ENCODE measurements around the gene CORO2B. TPM values are rescaled to one million over a fixed set of nuclear protein-coding genes. Genes with fewer than 3 reads are reported as not detected.

Gene CORO2B
- total and polyA plus RNA-seq, 2 of the 4 experiments (the other 2 are of a cell fraction), result 9.3 to 39.3 TPM

DNA sequence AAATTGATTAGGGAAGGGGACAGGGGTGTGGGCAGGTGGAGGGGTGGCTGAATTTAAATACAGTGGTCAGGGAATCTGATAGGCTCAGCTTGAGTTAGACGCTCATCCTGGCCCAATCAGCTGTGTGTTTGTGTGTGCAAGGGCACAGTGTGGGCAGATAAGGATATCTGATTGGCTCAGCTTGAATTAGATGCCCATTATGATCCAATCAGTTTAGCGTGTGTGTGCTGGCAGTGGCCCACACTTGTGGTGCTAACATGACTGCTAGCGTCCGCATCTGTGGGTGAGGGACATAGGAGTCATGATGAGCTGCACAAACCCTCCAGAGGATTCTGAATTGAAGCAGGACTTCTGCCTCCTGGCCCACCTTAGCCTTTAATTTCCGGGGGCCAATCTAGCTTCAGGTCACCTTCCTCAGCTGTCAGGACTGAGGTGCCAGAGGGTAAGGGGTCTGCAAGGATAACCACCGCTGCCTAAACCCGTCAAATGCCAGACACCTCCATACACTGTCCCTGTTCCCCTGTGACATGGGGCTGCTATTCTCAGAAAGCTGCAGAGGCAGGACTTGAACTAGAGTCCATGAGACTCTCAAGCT lies 97.3 kb downstream of the CORO2B start:
- H3K4ac ChIP-seq (ENCODE audit: low read depth, low read length), result no peak overlapping the region
- H4K20me1 ChIP-seq (ENCODE audit: insufficient read depth, low read length), result peaks cover 3% of the 10 kb centered on the region; the same call in 1 of the 2 replicates
- no peak overlapping the region for H3K4me2 ChIP-seq (ENCODE audit: low read depth, low read length)
- ChIA-PET POLR2A (ENCODE audit: unreplicated experiment) (no interaction called here), CTCF (interaction anchor here (1.9 kb wide), 1 partner anchor 116 kb away, joined by 8 read pairs; no protein-coding TSS in a partner anchor)
- H4K91ac ChIP-seq (ENCODE audit: insufficient read depth, low read depth, low read length), result no peak overlapping the region
- H3K27me3 ChIP-seq (ENCODE audit: control insufficient read depth, insufficient read depth, low read length), result no peaks in the 10 kb centered on the region
- in situ Hi-C loops (cut with MboI; ENCODE audit: low sequenced_read_pairs) (no loop called here), intact Hi-C loops (cut with micrococcal nuclease) (no loop called here), dilution Hi-C loops (cut with HindIII; ENCODE audit: low sequenced_read_pairs, unreplicated experiment) (no loop called here)
- no peak overlapping the region for H4K8ac ChIP-seq (ENCODE audit: low read depth in 2 of 2, low read length in 2 of 2)
- H2BK15ac ChIP-seq (ENCODE audit: low read depth, low read length), result no peak overlapping the region
- no peak overlapping the region for H3K4me3 ChIP-seq (ENCODE audit: insufficient read depth, low read depth, low read length)
- H2AK9ac ChIP-seq (replicated peaks; ENCODE audit: low read depth, low read length, poor library complexity), result no peak overlapping the region
- H3K36me3 ChIP-seq (ENCODE audit: control insufficient read depth, insufficient read depth, low read length), result no peaks in the 10 kb centered on the region
- H3K27ac ChIP-seq (ENCODE audit: insufficient read depth, low read length), result no peak overlapping the region
- H3K9me3 ChIP-seq (ENCODE audit: control insufficient read depth, insufficient read depth, low read length), result no peaks in the 10 kb centered on the region
- no peak overlapping the region for H3K56ac ChIP-seq (ENCODE audit: extremely low read depth, insufficient read depth, low read length)
- H4K5ac ChIP-seq (ENCODE audit: low read depth, low read length), result no peak overlapping the region
- no peak overlapping the region for H3K23ac ChIP-seq (ENCODE audit: low read depth, low read length)
- H2BK5ac ChIP-seq (ENCODE audit: low read depth, low read length, poor library complexity, severe bottlenecking), result no peak overlapping the region
- no peaks in the 10 kb centered on the region; a peak in 1 of 4 replicates for H3K79me1 ChIP-seq (ENCODE audit: low read depth in 1 of 2, low read length in 2 of 2)
- H3K4me1 ChIP-seq (ENCODE audit: control insufficient read depth, insufficient read depth, low read length), result no peaks in the 10 kb centered on the region
- 89% methylated on average over 4 of the region's 7 CpGs; no CpG with 5 or more reads in 1 of the 2 experiments for WGBS, 2 experiments (ENCODE audit: extremely low coverage in 2 of 2, insufficient read length in 1 of 2)
- no peak for ATAC-seq (ENCODE audit: low read depth)
- no peak overlapping the region for H2BK120ac ChIP-seq (ENCODE audit: low read depth, low read length)
- H2AK5ac ChIP-seq (ENCODE audit: low read depth, low read length), result no peak overlapping the region; the same call in 1 of the 2 replicates
- H3K9me1 ChIP-seq (ENCODE audit: insufficient read depth, low read length), result no peaks in the 10 kb centered on the region
- DNase-seq, result no peak
- no TSS peak for BruUV-seq (replicated peaks)
- no peak overlapping the region for H2AFZ ChIP-seq (replicated peaks; ENCODE audit: low read length, poor library complexity)
- TF ChIP-seq RCOR1 (IDR thresholded peaks at IDR 0.05; ENCODE audit: insufficient replicate concordance, low read length) (no peak), RFX5 (IDR thresholded peaks at IDR 0.05; ENCODE audit: low read depth, low read length) (no peak), FOS (IDR thresholded peaks at IDR 0.05; ENCODE audit: low read depth, low read length) (no peak), NFE2L2 (IDR thresholded peaks at IDR 0.05; ENCODE audit: low read depth, low read length) (no peak), MAZ (IDR thresholded peaks at IDR 0.05; ENCODE audit: borderline replicate concordance, low read depth, low read length) (no peak), MAFK (IDR thresholded peaks at IDR 0.05; ENCODE audit: low read depth, low read length) (no peak), BHLHE40 (IDR thresholded peaks at IDR 0.05; ENCODE audit: low read depth, low read length) (no peak), RAD21 (IDR thresholded peaks at IDR 0.05; ENCODE audit: low read length) (no peak), SMC3 (IDR thresholded peaks at IDR 0.05; ENCODE audit: low read depth, low read length) (no peak), CEBPB (IDR thresholded peaks at IDR 0.05; ENCODE audit: low read depth, low read length) (no peak), CHD1 (IDR thresholded peaks at IDR 0.05; ENCODE audit: low read depth, low read length) (no peak), MXI1 (IDR thresholded peaks at IDR 0.05; ENCODE audit: borderline replicate concordance, low read depth, low read length) (no peak), POLR2A (IDR thresholded peaks at IDR 0.05; ENCODE audit: low read depth, low read length) (no peak)
- TF ChIP-seq, protein P1, sequence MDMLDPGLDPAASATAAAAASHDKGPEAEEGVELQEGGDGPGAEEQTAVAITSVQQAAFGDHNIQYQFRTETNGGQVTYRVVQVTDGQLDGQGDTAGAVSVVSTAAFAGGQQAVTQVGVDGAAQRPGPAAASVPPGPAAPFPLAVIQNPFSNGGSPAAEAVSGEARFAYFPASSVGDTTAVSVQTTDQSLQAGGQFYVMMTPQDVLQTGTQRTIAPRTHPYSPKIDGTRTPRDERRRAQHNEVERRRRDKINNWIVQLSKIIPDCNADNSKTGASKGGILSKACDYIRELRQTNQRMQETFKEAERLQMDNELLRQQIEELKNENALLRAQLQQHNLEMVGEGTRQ (IDR thresholded peaks at IDR 0.05; ENCODE audit: low read depth, low read length), result no peak
- TF ChIP-seq, protein P2, sequence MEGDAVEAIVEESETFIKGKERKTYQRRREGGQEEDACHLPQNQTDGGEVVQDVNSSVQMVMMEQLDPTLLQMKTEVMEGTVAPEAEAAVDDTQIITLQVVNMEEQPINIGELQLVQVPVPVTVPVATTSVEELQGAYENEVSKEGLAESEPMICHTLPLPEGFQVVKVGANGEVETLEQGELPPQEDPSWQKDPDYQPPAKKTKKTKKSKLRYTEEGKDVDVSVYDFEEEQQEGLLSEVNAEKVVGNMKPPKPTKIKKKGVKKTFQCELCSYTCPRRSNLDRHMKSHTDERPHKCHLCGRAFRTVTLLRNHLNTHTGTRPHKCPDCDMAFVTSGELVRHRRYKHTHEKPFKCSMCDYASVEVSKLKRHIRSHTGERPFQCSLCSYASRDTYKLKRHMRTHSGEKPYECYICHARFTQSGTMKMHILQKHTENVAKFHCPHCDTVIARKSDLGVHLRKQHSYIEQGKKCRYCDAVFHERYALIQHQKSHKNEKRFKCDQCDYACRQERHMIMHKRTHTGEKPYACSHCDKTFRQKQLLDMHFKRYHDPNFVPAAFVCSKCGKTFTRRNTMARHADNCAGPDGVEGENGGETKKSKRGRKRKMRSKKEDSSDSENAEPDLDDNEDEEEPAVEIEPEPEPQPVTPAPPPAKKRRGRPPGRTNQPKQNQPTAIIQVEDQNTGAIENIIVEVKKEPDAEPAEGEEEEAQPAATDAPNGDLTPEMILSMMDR (conservative IDR thresholded peaks at IDR 0.05; ENCODE audit: low read depth, low read length), result no peak
- TF ChIP-seq, protein P3, sequence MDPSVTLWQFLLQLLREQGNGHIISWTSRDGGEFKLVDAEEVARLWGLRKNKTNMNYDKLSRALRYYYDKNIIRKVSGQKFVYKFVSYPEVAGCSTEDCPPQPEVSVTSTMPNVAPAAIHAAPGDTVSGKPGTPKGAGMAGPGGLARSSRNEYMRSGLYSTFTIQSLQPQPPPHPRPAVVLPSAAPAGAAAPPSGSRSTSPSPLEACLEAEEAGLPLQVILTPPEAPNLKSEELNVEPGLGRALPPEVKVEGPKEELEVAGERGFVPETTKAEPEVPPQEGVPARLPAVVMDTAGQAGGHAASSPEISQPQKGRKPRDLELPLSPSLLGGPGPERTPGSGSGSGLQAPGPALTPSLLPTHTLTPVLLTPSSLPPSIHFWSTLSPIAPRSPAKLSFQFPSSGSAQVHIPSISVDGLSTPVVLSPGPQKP (IDR thresholded peaks at IDR 0.05; ENCODE audit: borderline replicate concordance, low read depth, low read length), result no peak
- no peak overlapping the region for H2BK20ac ChIP-seq (ENCODE audit: low read depth, low read length)
- no peak overlapping the region for H3K9ac ChIP-seq (ENCODE audit: low read depth, low read length)
- H3K14ac ChIP-seq (replicated peaks; ENCODE audit: low read depth, low read length), result no peak overlapping the region
- H3K18ac ChIP-seq (ENCODE audit: low read depth, low read length), result no peak overlapping the region
